Naive B cell (primary cell): ENCODE measurements around the gene KLHDC9. TPM values are rescaled to one million over a fixed set of nuclear protein-coding genes. Genes with fewer than 3 reads are reported as not detected.

Experiments
- ATAC-seq, 2 donors: fragments of 150-1000 bp; cut with Tn5 transposase; 2 replicates each; pipeline ENCODE4 v1.10.0; 2021; ENCODE audit warnings: low read depth in 2 of 2, mild to moderate bottlenecking in 2 of 2, moderate library complexity in 2 of 2
- DNase-seq: peaks from one replicate; pipeline ENCODE4 v3.0.0; 2022
- H3K27ac Mint-ChIP-seq, 6 donors: one replicate each; pipeline ENCODE4 v1.8.0; 2020 to 2022; ENCODE audit warnings: mild to moderate bottlenecking in 6 of 6, mixed read lengths in 6 of 6, moderate library complexity in 5 of 6, inconsistent platforms in 2 of 6
- H3K27me3 Mint-ChIP-seq, 3 donors: one replicate each; pipeline ENCODE4 v1.8.0; 2021 to 2022; ENCODE audit warnings: mixed read lengths in 3 of 3, mild to moderate bottlenecking in 1 of 3
- H3K36me3 Mint-ChIP-seq, 2 donors: one replicate each; pipeline ENCODE4 v1.8.0; 2020 to 2022; ENCODE audit warnings: mixed read lengths in 2 of 2, inconsistent platforms in 1 of 2, mild to moderate bottlenecking in 1 of 2
- H3K4me1 Mint-ChIP-seq, 3 donors: one replicate each; pipeline ENCODE4 v1.8.0; 2020 to 2022; ENCODE audit warnings: mixed read lengths in 3 of 3, inconsistent platforms in 1 of 3, mild to moderate bottlenecking in 1 of 3, moderate library complexity in 1 of 3
- H3K4me3 Mint-ChIP-seq, 8 donors: one replicate each; pipeline ENCODE4 v1.8.0; 2020 to 2022; ENCODE audit warnings: mild to moderate bottlenecking in 8 of 8, mixed read lengths in 8 of 8, moderate library complexity in 8 of 8, inconsistent platforms in 2 of 8
- H3K9me3 Mint-ChIP-seq, 7 donors: one replicate each; pipeline ENCODE4 v1.8.0; 2020 to 2022; ENCODE audit warnings: mixed read lengths in 7 of 7, mild to moderate bottlenecking in 5 of 7, inconsistent platforms in 2 of 7, moderate library complexity in 1 of 7
- polyA plus RNA-seq, 6 donors: library from polyadenylated mRNA; unstranded; fragments of 300-500 nt; fragmentation: Illumina TruSeq; gene quantifications; one replicate each; pipeline ENCODE4 v1.2.3, GENCODE V29; 2021; ENCODE audit warnings: low read depth in 6 of 6

Gene KLHDC9
- polyA plus RNA-seq, 6 donors from 2014 or later: 1.3 to 4.4 (median 2.3) TPM; not detected in 1

DNA sequence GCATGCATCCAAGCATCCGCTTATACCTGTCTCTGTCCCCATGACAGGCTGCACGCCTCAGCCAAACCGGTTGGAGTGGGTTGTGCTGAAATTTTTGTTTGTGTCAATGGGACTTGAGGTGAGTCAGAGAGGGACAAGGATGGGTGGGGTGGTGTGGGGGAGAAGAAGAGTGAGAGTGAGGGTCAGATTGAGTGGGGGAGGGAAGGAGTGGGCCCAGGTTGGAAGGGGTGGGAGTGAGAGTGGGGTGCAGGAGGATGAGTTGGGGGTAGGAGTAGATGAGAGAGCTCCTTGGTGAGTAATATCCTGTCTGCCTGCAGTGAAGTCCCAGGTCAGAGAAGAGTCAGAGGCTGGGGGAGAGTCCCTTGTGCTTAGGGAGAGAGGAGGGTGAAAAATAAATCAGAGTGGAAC, 5.5 kb upstream of the KLHDC9 start:
- ATAC-seq (no peak), DNase-seq (no peak)
- no peaks in the 10 kb centered on the region for H3K36me3 Mint-ChIP-seq
- H3K27me3 Mint-ChIP-seq: peaks cover 0 to 17% (median 0%) of the 10 kb centered on the region in 3 donors
- no peak overlapping the region for H3K27ac Mint-ChIP-seq
- H3K4me3 Mint-ChIP-seq: no peak overlapping the region
- peaks cover 13 to 17% (median 14%) of the 10 kb centered on the region in 3 donors for H3K4me1 Mint-ChIP-seq
- H3K9me3 Mint-ChIP-seq: peaks cover 0 to 3% (median 0%) of the 10 kb centered on the region in 7 donors

DNA sequence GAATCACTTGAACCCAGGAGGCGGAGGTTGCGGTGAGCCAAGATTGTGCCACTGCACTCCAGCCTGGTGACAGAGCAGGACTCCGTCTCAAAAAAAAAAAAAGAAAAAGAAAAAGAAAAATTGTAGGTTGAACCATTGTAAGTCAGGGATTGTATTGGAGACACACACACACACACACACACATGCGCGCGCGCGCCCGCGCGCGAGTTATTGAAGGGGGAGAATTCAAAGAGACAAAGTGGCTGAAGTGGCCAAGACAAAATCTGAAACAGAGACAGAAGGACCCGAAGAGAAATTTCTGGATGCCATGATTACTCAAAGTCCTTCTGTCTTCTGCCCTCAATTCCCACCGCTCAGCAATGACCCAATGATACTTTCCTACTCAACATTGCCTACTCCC, 3.7 kb upstream of the KLHDC9 start:
- Mint-ChIP-seq H3K36me3 (no peaks in the 10 kb centered on the region), H3K9me3 (peaks cover 0 to 5% (median 0%) of the 10 kb centered on the region in 7 donors), H3K4me3 (peak overlapping the region in 1 of 8 donors; percentile 15), H3K4me1 (peaks cover 24 to 29% (median 28%) of the 10 kb centered on the region in 3 donors), H3K27ac (peak overlapping the region in 2 of 6 donors; percentile 10 to 14), H3K27me3 (peaks cover 0 to 10% (median 0%) of the 10 kb centered on the region in 3 donors)
- no peak for DNase-seq
- no peak for ATAC-seq

GRCh38 chr1:161095230-161095629, 2.9 kb upstream of the KLHDC9 start:
- H3K4me3 Mint-ChIP-seq: no peak overlapping the region
- H3K27me3 Mint-ChIP-seq: peaks cover 0 to 10% (median 0%) of the 10 kb centered on the region in 3 donors
- peaks cover 0 to 5% (median 0%) of the 10 kb centered on the region in 7 donors for H3K9me3 Mint-ChIP-seq
- H3K4me1 Mint-ChIP-seq: peaks cover 24 to 29% (median 28%) of the 10 kb centered on the region in 3 donors
- no peak for ATAC-seq
- no peaks in the 10 kb centered on the region for H3K36me3 Mint-ChIP-seq
- DNase-seq: no peak
- peak overlapping the region in 3 of 6 donors; percentile 14 to 89 (median 75) for H3K27ac Mint-ChIP-seq

- H3K4me3 Mint-ChIP-seq: peak overlapping the region in 2 of 8 donors; percentile 15 to 91
- ATAC-seq: no peak
- H3K27ac Mint-ChIP-seq: peak overlapping the region in 3 of 6 donors; percentile 66 to 98 (median 89)
- H3K36me3 Mint-ChIP-seq: no peaks in the 10 kb centered on the region
- peaks cover 24 to 29% (median 28%) of the 10 kb centered on the region in 3 donors for H3K4me1 Mint-ChIP-seq
- H3K27me3 Mint-ChIP-seq: peaks cover 0 to 10% (median 0%) of the 10 kb centered on the region in 3 donors
- H3K9me3 Mint-ChIP-seq: peaks cover 0 to 5% (median 0%) of the 10 kb centered on the region in 7 donors
- DNase-seq: no peak
These were observed 2.1 kb upstream of the KLHDC9 start for GRCh38 chr1:161096015-161096414.

DNA sequence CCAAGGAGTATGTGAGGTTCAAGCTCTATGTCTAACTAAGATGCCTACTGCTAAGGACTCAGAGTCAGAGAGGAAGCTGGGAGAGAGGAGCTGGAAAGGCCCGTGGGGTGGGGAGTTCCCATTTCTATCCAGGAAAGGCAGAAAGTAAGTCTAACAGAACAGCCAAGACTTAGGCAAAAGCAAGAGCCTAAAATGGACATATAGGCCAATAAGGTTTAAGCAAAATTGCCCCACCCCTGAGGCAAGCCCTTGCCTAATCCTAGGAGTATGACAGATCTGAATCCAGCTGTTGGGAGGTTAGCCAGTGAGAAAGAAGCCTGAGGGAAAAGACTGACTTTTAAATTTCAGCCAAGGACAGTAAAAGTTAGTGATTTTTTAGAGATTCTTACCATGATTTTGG, 1.6 kb upstream of the KLHDC9 start:
- peaks cover 24 to 29% (median 28%) of the 10 kb centered on the region in 3 donors for H3K4me1 Mint-ChIP-seq
- peak overlapping the region in 4 of 8 donors; percentile 2 to 93 (median 53) for H3K4me3 Mint-ChIP-seq
- ATAC-seq (no peak), DNase-seq (no peak)
- peaks cover 0 to 10% (median 0%) of the 10 kb centered on the region in 3 donors for H3K27me3 Mint-ChIP-seq
- H3K36me3 Mint-ChIP-seq: no peaks in the 10 kb centered on the region
- H3K27ac Mint-ChIP-seq: peak overlapping the region in 3 of 6 donors; percentile 97 to 100 (median 98)
- peaks cover 0 to 5% (median 0%) of the 10 kb centered on the region in 7 donors for H3K9me3 Mint-ChIP-seq

GRCh38 chr1:161099090-161099802, 1.1 kb downstream of the KLHDC9 start:
- Mint-ChIP-seq H3K36me3 (no peaks in the 10 kb centered on the region), H3K27me3 (peaks cover 0 to 6% (median 0%) of the 10 kb centered on the region in 3 donors), H3K9me3 (peaks cover 0 to 5% (median 0%) of the 10 kb centered on the region in 7 donors), H3K27ac (peak overlapping the region in 5 of 6 donors; percentile 36 to 76 (median 66)), H3K4me1 (peaks cover 28 to 29% (median 28%) of the 10 kb centered on the region in 3 donors), H3K4me3 (peak overlapping the region; percentile 67 to 95 (median 86))
- no peak for ATAC-seq
- DNase-seq: no peak

- H3K27ac Mint-ChIP-seq: peak overlapping the region in 1 of 6 donors; percentile 35
- peak overlapping the region in 2 of 8 donors; percentile 30 for H3K4me3 Mint-ChIP-seq
- no peaks in the 10 kb centered on the region for H3K36me3 Mint-ChIP-seq
- peaks cover 28 to 35% (median 34%) of the 10 kb centered on the region in 3 donors for H3K4me1 Mint-ChIP-seq
- DNase-seq: no peak
- H3K9me3 Mint-ChIP-seq: peaks cover 0 to 5% (median 0%) of the 10 kb centered on the region in 7 donors
- ATAC-seq: no peak
- H3K27me3 Mint-ChIP-seq: peaks cover 0 to 6% (median 0%) of the 10 kb centered on the region in 3 donors
These were observed 2.4 kb downstream of the KLHDC9 start for GRCh38 chr1:161100556-161100955.

- Mint-ChIP-seq H3K4me3 (no peak overlapping the region), H3K27me3 (no peaks in the 10 kb centered on the region), H3K27ac (no peak overlapping the region), H3K36me3 (no peaks in the 10 kb centered on the region), H3K4me1 (peaks cover 8 to 32% (median 17%) of the 10 kb centered on the region in 3 donors), H3K9me3 (no peaks in the 10 kb centered on the region)
- no peak for DNase-seq
- ATAC-seq: no peak
These were observed 8.3 kb downstream of the KLHDC9 start for GRCh38 chr1:161106431-161106830.

GRCh38 chr1:161111117-161111516, 13.0 kb downstream of the KLHDC9 start:
- ATAC-seq (no peak), DNase-seq (no peak)
- peaks cover 31 to 57% (median 43%) of the 10 kb centered on the region in 3 donors for H3K4me1 Mint-ChIP-seq
- H3K27ac Mint-ChIP-seq: peak overlapping the region in 2 of 6 donors; percentile 12 to 90
- no peaks in the 10 kb centered on the region for H3K9me3 Mint-ChIP-seq
- H3K36me3 Mint-ChIP-seq: no peaks in the 10 kb centered on the region
- H3K27me3 Mint-ChIP-seq: no peaks in the 10 kb centered on the region
- H3K4me3 Mint-ChIP-seq: peak overlapping the region in 1 of 8 donors; percentile 2

- H3K27ac Mint-ChIP-seq: peak overlapping the region in 2 of 6 donors; percentile 12 to 56
- no peaks in the 10 kb centered on the region for H3K27me3 Mint-ChIP-seq
- no peak for ATAC-seq
- no peak for DNase-seq
- no peaks in the 10 kb centered on the region for H3K36me3 Mint-ChIP-seq
- peak overlapping the region in 1 of 8 donors; percentile 2 for H3K4me3 Mint-ChIP-seq
- H3K9me3 Mint-ChIP-seq: no peaks in the 10 kb centered on the region
- H3K4me1 Mint-ChIP-seq: peaks cover 30 to 58% (median 43%) of the 10 kb centered on the region in 3 donors
These were observed 13.4 kb downstream of the KLHDC9 start for GRCh38 chr1:161111527-161111926.

DNA sequence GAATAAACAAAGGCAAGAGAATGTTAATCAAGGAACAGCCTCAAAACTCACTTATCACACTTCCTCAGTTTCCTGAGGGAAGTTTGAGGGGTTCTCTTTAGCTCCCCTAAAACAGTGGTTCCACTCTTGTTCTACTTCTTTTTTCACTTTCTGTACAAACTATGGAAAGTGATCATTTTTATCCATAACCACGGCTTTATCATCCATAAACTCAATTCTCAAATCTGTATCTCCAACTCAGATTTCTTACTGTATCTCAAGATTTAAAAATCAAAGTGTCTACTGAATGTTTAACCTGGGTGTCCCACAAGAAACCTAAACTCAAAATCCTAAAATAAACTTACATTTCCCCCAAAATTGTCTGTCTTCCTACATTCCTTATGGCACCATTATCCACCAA, 15.8 kb downstream of the KLHDC9 start:
- no peak for DNase-seq
- Mint-ChIP-seq H3K36me3 (no peaks in the 10 kb centered on the region), H3K4me3 (peak overlapping the region in 2 of 8 donors; percentile 27 to 44), H3K4me1 (peaks cover 33 to 75% (median 62%) of the 10 kb centered on the region in 3 donors), H3K9me3 (no peaks in the 10 kb centered on the region), H3K27me3 (no peaks in the 10 kb centered on the region), H3K27ac (peak overlapping the region in 2 of 6 donors; percentile 27 to 66)
- no peak for ATAC-seq

DNA sequence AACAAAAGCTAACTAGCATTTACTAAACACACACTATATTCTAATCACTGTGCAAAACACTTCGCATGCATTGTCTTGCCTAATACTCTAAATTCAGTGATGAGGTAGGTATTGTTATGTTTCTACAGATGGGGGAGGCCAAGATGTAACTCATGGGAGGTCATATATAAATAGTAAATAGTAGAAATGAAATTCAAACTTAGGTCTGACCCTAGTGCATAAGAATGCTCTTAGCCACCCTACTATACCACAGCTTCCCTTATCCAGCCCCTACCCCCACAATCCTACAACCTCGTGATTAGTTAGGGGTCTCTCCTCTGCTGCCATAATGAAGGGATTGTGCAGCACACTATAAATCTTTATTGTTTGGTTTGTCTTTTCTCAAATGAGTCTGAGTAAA, 16.4 kb downstream of the KLHDC9 start:
- Mint-ChIP-seq H3K27ac (peak overlapping the region in 2 of 6 donors; percentile 27 to 66), H3K36me3 (no peaks in the 10 kb centered on the region), H3K9me3 (no peaks in the 10 kb centered on the region), H3K4me1 (peaks cover 37 to 78% (median 68%) of the 10 kb centered on the region in 3 donors), H3K4me3 (peak overlapping the region in 1 of 8 donors; percentile 44), H3K27me3 (no peaks in the 10 kb centered on the region)
- no peak for ATAC-seq
- DNase-seq: no peak

GRCh38 chr1:161115132-161115711, 17.1 kb downstream of the KLHDC9 start:
- peaks cover 42 to 83% (median 75%) of the 10 kb centered on the region in 3 donors for H3K4me1 Mint-ChIP-seq

More at GRCh38 chr1:161115132-161115711, 17.1 kb downstream of the KLHDC9 start:
- H3K9me3 Mint-ChIP-seq: no peaks in the 10 kb centered on the region
- no peaks in the 10 kb centered on the region for H3K36me3 Mint-ChIP-seq
- H3K27ac Mint-ChIP-seq: no peak overlapping the region
- H3K4me3 Mint-ChIP-seq: peak overlapping the region in 4 of 8 donors; percentile 55 to 99 (median 87)
- ATAC-seq (no peak), DNase-seq (no peak)
- no peaks in the 10 kb centered on the region for H3K27me3 Mint-ChIP-seq
